ENCODE results near the gene ZNF646.

The ZNF646 gene, protein sequence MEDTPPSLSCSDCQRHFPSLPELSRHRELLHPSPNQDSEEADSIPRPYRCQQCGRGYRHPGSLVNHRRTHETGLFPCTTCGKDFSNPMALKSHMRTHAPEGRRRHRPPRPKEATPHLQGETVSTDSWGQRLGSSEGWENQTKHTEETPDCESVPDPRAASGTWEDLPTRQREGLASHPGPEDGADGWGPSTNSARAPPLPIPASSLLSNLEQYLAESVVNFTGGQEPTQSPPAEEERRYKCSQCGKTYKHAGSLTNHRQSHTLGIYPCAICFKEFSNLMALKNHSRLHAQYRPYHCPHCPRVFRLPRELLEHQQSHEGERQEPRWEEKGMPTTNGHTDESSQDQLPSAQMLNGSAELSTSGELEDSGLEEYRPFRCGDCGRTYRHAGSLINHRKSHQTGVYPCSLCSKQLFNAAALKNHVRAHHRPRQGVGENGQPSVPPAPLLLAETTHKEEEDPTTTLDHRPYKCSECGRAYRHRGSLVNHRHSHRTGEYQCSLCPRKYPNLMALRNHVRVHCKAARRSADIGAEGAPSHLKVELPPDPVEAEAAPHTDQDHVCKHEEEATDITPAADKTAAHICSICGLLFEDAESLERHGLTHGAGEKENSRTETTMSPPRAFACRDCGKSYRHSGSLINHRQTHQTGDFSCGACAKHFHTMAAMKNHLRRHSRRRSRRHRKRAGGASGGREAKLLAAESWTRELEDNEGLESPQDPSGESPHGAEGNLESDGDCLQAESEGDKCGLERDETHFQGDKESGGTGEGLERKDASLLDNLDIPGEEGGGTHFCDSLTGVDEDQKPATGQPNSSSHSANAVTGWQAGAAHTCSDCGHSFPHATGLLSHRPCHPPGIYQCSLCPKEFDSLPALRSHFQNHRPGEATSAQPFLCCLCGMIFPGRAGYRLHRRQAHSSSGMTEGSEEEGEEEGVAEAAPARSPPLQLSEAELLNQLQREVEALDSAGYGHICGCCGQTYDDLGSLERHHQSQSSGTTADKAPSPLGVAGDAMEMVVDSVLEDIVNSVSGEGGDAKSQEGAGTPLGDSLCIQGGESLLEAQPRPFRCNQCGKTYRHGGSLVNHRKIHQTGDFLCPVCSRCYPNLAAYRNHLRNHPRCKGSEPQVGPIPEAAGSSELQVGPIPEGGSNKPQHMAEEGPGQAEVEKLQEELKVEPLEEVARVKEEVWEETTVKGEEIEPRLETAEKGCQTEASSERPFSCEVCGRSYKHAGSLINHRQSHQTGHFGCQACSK (N-terminal part only)

DNA sequence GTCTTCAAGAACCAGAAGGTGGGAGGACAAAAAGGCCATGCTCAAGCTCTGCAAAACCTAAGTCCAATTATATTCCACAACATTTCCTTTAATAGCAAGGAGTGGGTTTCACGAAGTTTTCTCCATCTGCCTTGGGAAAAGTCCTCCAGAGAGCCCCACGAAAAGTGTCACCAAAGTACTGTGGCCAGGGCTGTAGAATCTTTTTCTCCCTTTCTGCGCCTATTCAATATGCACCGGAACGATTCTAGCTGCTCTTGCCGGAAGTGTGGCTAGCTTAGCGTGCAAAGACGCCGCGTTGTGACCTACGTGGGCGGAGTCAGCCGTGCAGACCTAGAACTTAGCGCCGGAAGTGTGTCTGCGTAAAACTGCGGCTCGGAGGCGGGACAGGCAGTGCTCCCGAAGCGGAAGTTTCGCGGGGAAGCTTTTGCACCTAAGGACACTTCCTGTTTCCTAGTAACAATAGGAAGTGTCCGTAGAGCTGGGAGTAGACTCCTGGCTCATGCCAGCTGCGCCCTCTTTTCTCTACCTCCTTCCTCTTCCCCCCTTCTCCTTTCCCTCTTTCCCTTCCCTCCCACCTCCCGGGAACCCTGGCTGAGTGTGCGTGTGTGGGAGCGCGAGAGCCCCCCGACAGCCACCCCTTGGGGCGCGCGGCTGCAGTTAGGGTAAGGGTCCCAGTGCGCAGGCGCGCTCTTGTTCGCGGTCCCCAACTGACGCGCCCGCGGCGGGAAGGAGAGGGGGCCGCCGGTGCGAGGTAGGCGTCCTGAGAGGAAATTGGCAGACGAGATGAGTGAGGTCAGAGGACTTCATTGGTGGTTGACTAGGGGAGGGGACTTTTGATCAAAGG lies at the start of gene ZNF646, which contains the start of gene ZNF668:
Gene ZNF646 (plus strand): TSS at position 453 of the 844 bp plus-strand sequence. CDS start 1,903 bp downstream, outside the sequence.
Gene ZNF668 (minus strand): TSS at position 271 of the 844 bp plus-strand sequence. CDS start 9,781 bp downstream, outside the sequence.
- peak; percentile 78 to 99 (median 98) for DNase-seq

DNA sequence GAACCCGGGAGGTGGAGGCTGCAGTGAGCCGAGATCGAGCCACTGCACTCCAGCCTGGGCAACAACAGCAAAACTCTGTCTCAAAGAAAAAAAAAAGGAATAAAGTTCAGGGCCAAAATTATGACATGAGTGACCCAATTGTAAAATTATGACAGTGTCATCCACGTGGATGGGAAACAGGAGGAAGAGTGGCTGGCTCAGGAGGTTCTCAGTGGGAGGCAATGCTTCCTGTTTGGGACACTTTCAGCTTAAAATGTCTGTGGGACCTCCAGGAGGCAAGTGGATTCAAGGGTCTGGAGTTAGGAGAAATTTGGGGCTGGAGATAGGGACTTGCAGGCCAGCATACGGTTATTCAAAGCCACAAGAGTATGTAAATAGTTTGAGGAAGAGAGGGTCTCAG lies 48.9 kb upstream of the ZNF646 start:
- DNase-seq = no peak

DNA sequence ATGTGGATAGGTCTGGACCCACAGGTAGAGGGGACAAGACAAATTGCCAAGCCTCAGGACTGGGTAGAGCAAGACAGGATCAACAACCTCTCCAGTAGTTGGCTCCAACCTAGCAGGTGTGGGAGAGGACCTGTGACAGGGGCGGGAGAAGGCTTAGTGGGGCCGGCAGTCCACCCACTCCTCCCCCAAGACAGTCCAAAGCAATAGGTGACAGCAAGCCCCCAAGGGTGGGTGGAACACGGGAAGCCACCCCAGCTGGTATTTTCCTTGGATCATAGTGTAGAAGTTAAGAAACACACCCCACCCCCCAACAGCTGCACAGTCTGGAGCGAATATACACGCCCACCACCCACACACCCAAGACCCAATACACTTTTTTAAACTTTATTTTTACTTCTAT lies 45.0 kb upstream of the ZNF646 start:
- no peak for DNase-seq

DNA sequence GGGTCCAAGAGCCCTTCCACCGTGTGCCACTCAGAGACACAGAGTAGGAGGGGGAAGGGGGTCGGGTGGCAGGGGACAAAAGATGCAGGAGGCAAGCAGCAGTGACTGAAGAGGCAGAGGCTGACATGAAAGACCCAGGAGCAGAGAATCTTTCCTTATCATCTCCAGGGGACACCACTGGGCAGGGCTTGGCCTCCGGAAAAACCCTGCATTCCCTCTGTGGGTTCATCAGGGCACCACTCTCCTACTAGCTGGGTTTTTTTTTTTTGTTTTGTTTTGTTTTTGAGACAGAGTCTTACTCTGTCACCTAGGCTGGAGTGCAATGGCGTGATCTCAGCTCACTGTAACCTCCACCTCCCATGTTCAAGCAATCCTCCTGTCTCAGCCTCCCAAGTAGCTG lies 42.9 kb upstream of the ZNF646 start:
- no peak for DNase-seq

DNA sequence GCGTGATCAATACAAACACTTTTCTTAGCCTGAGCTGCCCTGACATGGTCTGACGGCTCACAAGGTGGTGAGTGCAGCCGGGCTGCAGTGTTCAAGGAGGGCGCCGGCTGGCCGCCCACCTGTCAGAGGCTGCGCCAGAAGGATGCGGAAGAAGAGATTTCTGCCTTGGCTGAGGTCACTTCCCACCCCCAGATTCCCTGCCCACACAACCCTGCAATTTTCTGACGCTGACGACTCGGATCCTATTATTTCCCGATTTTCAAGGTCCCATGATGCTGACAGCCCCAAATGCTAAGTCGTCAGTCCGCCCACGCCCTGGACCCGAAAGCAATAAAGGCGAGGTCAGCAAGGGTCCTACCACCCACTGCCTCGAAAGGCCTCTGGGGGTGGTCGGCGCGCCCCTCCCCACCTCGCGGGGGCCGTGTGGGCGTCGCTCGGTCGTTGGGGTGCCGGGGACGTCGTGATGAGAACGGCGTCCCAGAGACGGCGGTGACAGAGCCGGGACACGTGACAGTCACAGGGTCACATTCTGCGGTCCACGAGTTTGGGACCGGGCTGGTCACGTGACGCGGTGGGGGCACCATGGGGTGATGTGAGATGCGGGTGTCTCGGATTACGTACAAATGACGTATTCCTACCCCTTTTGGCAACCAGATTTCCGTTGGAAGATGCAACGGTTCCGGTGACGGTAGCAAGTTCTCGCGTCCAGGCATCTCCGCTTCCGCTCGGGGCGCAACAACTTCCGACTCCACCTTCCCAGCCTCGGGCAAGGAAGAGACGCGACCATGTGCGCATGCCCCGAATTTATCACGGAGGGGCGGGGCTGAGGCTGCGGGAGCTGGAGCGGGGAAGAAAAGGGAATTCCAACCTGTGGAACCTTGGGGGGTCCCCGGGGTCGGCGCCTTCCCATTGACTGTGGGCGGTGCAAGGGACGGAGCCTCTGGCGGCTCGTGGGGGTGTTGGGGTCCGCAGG lies 41.2 kb upstream of the ZNF646 start, which contains the start of gene STX4:
Gene STX4 (plus strand): TSS at position 823 of the 973 bp plus-strand sequence. CDS start 248 bp downstream, outside the sequence.
- peak; percentile 86 to 100 (median 97) for DNase-seq

DNA sequence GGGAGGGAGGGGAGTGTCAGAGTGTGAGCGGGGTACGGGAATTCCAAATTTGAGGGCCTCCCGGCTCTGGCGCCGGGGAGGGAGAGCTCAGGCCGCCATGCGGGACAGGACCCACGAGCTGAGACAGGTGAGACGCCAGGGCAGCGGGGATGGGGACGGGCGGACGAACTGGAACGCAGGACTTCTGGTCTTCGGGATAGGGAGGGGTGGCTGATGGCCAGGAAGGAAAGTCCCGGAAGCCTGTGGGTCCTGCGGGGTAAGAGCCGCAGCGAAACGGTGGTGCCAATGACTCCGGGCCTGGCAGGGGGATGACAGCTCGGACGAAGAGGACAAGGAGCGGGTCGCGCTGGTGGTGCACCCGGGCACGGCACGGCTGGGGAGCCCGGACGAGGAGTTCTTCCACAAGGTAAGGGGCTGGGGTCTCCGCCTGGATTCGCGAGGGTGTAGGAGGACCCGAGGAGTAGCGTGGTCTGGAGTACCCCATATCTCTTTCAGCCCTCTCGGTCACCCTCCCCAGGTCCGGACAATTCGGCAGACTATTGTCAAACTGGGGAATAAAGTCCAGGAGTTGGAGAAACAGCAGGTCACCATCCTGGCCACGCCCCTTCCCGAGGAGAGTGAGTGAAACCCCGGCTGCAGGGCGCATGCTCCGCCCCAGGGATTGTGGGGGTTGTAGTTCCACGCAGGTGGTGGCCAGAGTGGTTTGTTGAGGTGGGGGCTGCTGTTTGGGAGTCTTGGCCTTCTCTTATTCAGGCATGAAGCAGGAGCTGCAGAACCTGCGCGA lies 40.3 kb upstream of the ZNF646 start:
- peak; percentile 29 to 94 (median 81) for DNase-seq

DNA sequence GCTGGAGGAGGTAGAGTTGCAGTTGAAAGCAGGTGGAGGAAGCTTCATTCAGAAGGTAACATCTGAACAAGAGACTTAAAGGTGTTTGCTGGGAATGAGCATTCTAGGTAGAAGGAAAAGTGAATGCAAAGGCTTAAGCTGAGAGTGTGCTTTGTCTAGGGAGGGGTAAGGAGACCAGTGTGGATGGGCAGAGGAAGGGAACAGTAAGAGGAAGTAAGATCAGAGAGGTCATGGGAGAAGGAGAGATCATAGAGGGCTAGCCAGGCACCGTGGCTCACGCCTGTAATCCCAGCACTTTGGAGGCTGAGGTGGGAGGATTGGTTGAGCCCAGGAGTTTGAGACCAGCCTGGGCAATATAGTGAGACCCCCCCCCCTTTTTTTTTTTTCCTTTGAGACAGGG lies 37.5 kb upstream of the ZNF646 start:
- DNase-seq = no peak

DNA sequence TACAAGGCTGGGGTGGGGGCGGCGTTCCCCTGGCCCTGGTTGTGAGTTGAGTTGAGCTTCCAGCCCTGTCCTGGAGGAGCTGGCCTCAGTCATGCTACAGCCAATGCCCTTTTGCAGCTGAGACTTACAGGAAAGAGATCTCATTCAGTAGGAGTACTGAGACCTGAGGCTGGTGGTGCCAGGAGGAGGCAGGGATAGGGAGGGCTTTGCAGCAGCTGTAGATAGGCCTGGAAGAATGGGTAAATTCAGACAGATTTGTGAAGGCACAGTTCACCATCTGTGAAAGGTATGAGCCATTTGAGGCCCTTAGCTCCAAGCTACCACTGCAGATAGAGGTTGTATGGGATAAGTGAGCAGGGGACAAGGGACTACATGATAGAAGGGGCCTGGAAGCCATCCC lies 35.2 kb upstream of the ZNF646 start:
- peak in 11 of 56 donors; percentile 2 to 45 (median 17) for DNase-seq

DNA sequence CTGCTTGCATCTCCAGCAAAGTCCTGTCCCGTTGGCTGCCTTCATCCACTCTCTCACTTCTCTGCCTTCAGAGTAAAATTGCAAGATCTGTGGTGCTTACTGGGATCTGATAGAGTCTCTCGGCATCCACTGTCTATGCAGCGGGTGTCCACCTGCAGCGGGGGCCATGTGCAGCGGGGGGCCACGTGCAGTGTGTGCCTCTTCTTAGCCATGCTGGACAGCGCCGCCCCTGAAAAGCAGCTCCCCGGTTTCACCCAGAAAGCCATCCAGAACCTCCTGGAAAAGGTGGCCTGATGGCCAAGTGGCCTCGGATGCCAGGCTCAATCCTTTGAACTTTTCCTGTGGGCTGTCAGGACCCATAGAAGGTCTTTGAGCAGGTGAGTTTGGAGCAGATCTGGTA lies 31.4 kb upstream of the ZNF646 start:
- DNase-seq = no peak

DNA sequence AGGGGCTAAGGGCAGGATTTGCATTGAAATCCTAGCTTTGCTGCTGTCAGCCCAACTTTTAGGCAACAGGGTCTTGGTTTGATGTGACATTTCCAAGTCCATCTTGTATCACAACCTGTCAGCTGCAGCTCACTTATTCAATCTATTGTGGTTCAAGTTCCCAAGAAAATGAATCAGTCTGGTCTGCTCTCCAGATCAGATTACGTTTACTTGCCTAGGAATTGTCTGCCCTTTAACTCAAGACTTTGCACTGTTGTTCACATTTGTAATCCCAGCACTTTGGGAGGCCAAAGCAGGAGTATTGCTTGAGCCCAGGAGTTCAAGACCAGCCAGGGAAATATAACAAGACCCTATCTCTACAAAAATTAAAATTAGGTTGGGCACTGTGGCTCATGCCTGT lies 30.9 kb upstream of the ZNF646 start:
- no peak for DNase-seq

DNA sequence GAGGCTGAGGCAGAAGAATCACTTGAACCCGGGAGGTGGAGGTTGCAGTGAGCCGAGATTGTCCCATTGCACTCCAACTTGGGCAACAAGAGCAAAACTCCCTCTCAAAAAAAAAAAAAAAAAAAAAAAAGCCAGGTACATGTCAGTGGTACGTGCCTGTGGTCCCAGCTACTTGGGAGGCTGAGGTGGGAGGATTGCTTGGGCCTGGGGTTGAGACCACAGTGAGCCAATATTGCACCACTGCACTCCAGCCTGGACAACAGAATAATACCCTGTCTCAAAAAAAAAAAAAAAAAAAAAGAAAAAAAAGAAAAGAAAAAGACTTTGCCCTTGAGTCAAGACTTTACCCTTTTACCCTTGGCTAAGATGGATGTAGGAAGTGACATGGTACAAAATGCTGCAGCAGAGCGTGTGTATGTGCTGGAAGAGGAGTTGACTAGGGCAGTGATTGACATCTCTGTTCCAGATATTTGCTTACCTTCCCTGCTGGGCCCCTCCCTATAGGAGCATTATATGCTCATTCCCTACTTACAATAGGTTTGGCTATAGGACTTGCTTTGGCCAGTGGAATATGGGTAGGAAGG lies 30.2 kb upstream of the ZNF646 start:
- DNase-seq = no peak

DNA sequence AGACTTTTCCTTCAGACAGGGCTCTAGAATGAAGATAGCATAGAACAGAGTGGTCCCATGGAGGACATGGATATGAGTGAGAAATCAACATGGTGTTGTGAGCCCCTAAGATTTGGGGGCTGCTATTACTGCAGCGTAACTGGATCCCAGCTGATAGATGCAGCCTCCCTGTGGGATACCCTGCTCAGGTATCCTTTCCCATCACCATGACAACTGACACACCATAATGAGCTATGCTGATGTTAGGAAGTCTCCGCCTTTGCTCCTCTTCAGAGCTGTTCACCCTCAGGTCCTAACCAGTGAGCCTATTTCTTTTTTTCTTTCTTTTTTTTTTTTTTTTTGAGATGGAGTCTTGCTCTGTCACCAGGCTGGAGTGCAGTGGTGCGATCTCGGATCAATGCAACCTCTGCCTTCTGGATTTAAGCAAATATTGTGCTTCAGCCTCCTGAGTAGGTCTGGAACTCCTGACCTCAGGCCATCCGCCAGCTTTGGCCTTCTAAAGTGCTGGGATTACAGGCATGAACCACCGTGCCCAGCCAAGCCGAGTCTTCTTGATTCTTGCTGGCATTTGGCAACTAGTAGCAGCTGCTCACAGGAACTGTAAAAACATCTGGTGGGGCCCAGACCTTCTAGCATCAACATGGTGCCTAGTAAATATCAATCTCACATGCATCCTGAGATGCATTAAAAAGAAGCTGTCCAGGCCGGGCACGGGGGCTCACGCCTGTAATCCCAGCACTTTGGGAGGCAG lies 23.8 kb upstream of the ZNF646 start:
- no peak for DNase-seq

DNA sequence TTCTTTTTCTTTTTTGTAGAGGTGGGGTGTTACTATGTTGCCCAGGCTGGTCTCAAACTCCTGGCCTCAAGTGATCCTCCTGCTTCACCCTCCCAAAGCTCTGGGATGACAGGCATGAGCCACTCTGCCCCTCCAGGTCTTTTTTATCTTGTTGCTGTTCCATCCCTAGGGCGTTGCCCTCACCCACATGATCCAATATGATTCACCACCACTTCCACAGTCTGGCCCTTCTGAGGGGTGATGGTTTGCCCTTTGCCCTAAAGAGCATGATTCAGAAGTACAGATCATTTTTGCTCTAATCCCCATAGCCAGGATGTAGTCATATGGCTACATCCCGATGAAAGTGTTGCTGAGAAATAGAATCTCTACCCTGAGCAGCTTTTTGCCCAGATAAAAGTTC lies 22.1 kb upstream of the ZNF646 start:
- no peak for DNase-seq

DNA sequence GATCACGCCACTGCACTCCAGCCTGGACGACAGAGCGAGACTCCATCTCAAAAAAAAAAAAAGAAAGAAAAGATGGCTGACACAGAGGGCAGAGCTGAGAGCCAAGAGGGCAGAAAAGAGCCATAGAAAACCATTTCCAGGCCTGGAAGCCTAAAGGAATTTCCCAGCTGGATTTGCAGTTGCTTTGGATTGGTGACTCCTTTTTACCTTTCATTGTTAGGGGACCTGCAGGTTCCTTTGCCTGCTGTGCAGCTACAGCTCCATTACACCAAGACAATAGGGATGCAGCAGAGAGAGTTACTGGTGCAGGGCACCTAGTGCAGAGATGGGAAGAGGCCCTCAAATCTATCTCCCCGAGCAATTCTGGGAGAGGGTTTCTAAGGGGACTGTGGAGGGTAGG lies 18.6 kb upstream of the ZNF646 start:
- no peak for DNase-seq

DNA sequence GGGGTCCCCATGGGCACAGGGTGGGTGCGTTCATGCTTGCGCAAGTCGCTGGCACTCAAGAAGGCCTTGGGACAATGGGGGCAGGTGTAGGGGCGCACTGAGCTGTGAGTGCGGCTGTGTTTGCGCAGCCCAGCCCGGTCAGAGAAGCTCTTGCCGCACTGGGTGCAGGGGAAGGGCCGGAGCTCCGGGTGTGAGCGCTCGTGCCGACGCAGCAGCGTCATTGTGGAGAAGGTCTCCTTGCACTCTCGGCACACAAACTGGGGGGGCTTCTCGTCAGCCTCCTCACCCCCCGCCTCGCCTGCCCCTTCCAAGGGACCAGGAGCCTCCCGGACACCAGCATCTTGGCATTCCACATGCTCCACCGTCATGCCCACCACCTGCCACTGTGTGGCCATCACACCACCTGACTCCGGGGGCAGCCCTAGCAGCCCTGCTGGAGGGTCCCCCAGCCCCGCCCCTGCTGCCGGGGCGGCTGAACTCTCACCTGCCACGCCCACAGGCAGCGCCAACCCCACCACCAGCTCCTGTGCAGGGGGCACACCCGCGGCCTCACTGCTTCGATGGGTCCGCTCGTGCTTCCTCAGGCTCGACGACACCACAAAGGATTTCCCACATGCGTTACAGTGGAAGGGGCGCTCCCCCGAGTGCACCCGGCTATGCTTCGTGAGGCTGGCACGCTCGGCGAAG lies 13.0 kb upstream of the ZNF646 start:
- no peak for DNase-seq

DNA sequence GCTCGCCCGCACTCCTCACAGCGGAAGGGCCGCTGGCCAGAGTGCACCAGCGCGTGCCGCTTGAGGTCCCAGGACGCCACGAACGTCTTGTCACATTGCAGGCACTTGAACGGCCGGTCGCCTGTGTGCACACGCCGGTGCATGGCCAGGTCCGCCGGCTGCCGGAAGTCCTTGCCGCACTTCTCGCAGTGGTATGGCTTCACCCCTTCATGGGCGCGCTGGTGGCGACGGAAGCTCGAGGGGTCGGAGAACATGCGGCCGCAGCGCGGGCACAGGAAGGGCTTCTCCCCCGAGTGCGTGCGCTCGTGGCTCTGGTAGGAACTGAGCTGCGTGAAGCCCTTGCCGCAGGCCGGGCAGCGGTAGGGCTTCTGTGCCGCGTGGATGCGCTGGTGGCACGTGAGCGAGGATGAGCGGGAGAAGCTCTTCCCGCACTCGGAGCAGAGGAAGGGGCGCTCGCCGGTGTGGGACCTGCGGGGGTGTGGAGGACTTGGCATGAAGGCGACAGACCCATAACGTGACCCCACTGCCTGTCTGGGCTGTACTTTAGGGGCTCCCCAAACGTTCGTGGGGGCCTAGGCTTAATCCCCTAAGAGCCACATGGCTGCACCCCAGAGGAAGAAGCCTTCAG lies 12.3 kb upstream of the ZNF646 start:
- no peak for DNase-seq

Measured in nucleus accumbens (tissue), 56 donors.